Naive thymus-derived CD4-positive, alpha-beta T cell (primary cell): ENCODE results near the gene MEI1. TPM values are rescaled to one million over a fixed set of nuclear protein-coding genes. Genes with fewer than 3 reads are reported as not detected.
A peak's percentile ranks its signal among the peaks of the same experiment; 100 is the strongest.

Experiments
- ATAC-seq: fragments of 150-1000 bp; cut with Tn5 transposase; 2 replicates; pipeline ENCODE4 v1.10.0; 2021; ENCODE audit warnings: mild to moderate bottlenecking, moderate library complexity
- CTCF ChIA-PET: fragments of 350-600 bp; sonication (Branson Sonifier 250); formaldehyde crosslinking; loops from one replicate; lab custom pipeline; 2021; ENCODE audit warnings: antibody characterized with exemption; lab: Charles Lee
- POLR2A ChIA-PET: fragments of 350-600 bp; sonication (Branson Sonifier 250); formaldehyde crosslinking; loops from one replicate; lab custom pipeline; 2021; ENCODE audit warnings: antibody characterized with exemption, inconsistent platforms; lab: Charles Lee
- DNase-seq, 9 donors: peaks; one replicate each; pipeline versions ENCODE4 v3.0.0 to v3.0.0-alpha.2; 2020 to 2022; ENCODE audit warnings: mixed read lengths in 1 of 9
- H3K27ac ChIP-seq: one replicate; pipeline ENCODE4 v1.7.0; 2013; ENCODE audit warnings: mild to moderate bottlenecking, low read depth, low read length, moderate library complexity
- H3K27me3 ChIP-seq, 2 donors: one replicate each; pipeline ENCODE4 v1.7.0; 2013; ENCODE audit warnings: low read length in 2 of 2, mild to moderate bottlenecking in 2 of 2, moderate library complexity in 2 of 2; ENCODE audit not compliant: control insufficient read depth in 2 of 2, insufficient read depth in 2 of 2
- H3K36me3 ChIP-seq, 3 experiments: 1 replicate in 2 of 3; 2 replicates in 1 of 3; pipeline ENCODE4 v1.7.0; 2013; ENCODE audit warnings: low read length in 3 of 3, mild to moderate bottlenecking in 3 of 3, moderate library complexity in 1 of 3; ENCODE audit not compliant: insufficient read depth in 3 of 3, control insufficient read depth in 2 of 3
- H3K4me1 ChIP-seq, 2 donors: one replicate each; pipeline ENCODE4 v1.7.0; 2013; ENCODE audit warnings: low read length in 2 of 2, mild to moderate bottlenecking in 2 of 2, moderate library complexity in 1 of 2; ENCODE audit not compliant: control insufficient read depth in 2 of 2, insufficient read depth in 2 of 2
- H3K4me3 ChIP-seq: 2 replicates; pipeline ENCODE4 v1.7.0; 2013; ENCODE audit warnings: mild to moderate bottlenecking, low read length
- H3K9me3 ChIP-seq, 3 experiments: 1 replicate in 2 of 3; 2 replicates in 1 of 3; pipeline ENCODE4 v1.7.0; 2013; ENCODE audit warnings: low read length in 3 of 3; ENCODE audit not compliant: control insufficient read depth in 2 of 3
- H3K27ac Mint-ChIP-seq, 9 donors: one replicate each; pipeline ENCODE4 v1.8.0; 2020 to 2022; ENCODE audit warnings: mixed read lengths in 9 of 9, mild to moderate bottlenecking in 8 of 9, moderate library complexity in 5 of 9, inconsistent platforms in 2 of 9
- H3K27me3 Mint-ChIP-seq, 5 donors: one replicate each; pipeline ENCODE4 v1.8.0; 2021 to 2022; ENCODE audit warnings: mixed read lengths in 5 of 5, mild to moderate bottlenecking in 1 of 5
- H3K36me3 Mint-ChIP-seq, 5 donors: one replicate each; pipeline ENCODE4 v1.8.0; 2020 to 2022; ENCODE audit warnings: mixed read lengths in 5 of 5, mild to moderate bottlenecking in 3 of 5, inconsistent platforms in 1 of 5
- H3K4me1 Mint-ChIP-seq, 7 donors: one replicate each; pipeline ENCODE4 v1.8.0; 2020 to 2022; ENCODE audit warnings: mixed read lengths in 7 of 7, mild to moderate bottlenecking in 3 of 7, inconsistent platforms in 1 of 7
- H3K4me3 Mint-ChIP-seq, 10 donors: one replicate each; pipeline ENCODE4 v1.8.0; 2020 to 2022; ENCODE audit warnings: mild to moderate bottlenecking in 10 of 10, mixed read lengths in 10 of 10, moderate library complexity in 6 of 10, inconsistent platforms in 2 of 10
- H3K9me3 Mint-ChIP-seq, 11 donors: one replicate each; pipeline ENCODE4 v1.8.0; 2020 to 2022; ENCODE audit warnings: mixed read lengths in 11 of 11, mild to moderate bottlenecking in 4 of 11, inconsistent platforms in 1 of 11, moderate library complexity in 1 of 11
- intact Hi-C, 2 donors: fragments of 100-400 bp; cut with micrococcal nuclease; formaldehyde crosslinking; loops; one replicate each; pipeline ENCODE4 v1.15.1; 2023
- polyA plus RNA-seq, 2 donors: library from polyadenylated mRNA; unstranded; fragments of 300-500 nt; fragmentation: Illumina TruSeq; gene quantifications; one replicate each; pipeline ENCODE4 v1.2.3, GENCODE V29; 2021
- total RNA-seq, 6 experiments: library from RNA in 5 of 6; stranded (reverse) in 5 of 6; gene quantifications; 1 replicate in 5 of 6; 2 replicates in 1 of 6; pipeline ENCODE4 v1.2.3 and lab custom pipeline; 2021 to 2026

Gene MEI1
- total and polyA plus RNA-seq, 7 experiments from 2014 or later: 40.4 to 112 (median 64.7) TPM

GRCh38 chr22:41709341-41709740, 10.0 kb downstream of the MEI1 start:
- intact Hi-C loops: no loop called here
- Mint-ChIP-seq H3K4me1 (no peaks in the 10 kb centered on the region), H3K36me3 (no peaks in the 10 kb centered on the region), H3K27ac (no peak overlapping the region), H3K9me3 (no peaks in the 10 kb centered on the region), H3K27me3 (peaks cover 0 to 17% (median 0%) of the 10 kb centered on the region in 5 donors), H3K4me3 (no peak overlapping the region)
- Histone ChIP-seq H3K9me3 (no peaks in the 10 kb centered on the region), H3K27me3 (no peaks in the 10 kb centered on the region), H3K27ac (no peak overlapping the region), H3K36me3 (no peaks in the 10 kb centered on the region), H3K4me3 (no peak overlapping the region), H3K4me1 (no peaks in the 10 kb centered on the region)
- DNase-seq (no peak), ATAC-seq (no peak)
- POLR2A ChIA-PET: no interaction called here
- CTCF ChIA-PET: no interaction called here

DNA sequence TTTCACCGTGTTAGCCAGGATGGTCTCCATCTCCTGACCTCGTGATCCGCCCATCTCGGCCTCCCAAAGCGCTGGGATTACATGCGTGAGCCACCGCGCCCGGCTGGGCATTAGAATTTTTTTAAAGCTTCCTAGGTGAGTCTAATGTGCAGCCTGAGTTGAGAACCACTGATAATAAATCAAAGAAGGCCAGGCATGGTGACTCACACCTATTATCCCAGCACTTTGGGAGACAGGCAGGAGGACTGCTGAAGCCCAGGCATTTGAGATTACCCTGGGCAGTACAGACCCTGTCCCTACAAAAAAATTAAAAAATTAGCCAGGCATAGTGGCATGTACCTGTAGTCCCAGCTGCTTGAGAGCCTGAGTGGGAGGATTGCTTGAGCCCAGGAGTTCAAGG, 13.7 kb downstream of the MEI1 start:
- ChIA-PET POLR2A (interaction anchor here (0.6 kb wide), 1 partner anchor 323 kb away, joined by 3 read pairs; no protein-coding TSS in a partner anchor), CTCF (no interaction called here)
- Mint-ChIP-seq H3K27me3 (peaks cover 0 to 13% (median 0%) of the 10 kb centered on the region in 5 donors), H3K9me3 (no peaks in the 10 kb centered on the region), H3K36me3 (no peaks in the 10 kb centered on the region), H3K27ac (no peak overlapping the region), H3K4me3 (no peak overlapping the region), H3K4me1 (no peaks in the 10 kb centered on the region)
- no peaks in the 10 kb centered on the region for H3K27me3 ChIP-seq
- no peaks in the 10 kb centered on the region for H3K9me3 ChIP-seq
- H3K4me1 ChIP-seq: no peaks in the 10 kb centered on the region
- H3K4me3 ChIP-seq: no peak overlapping the region
- no peak for DNase-seq
- no peak overlapping the region for H3K27ac ChIP-seq
- H3K36me3 ChIP-seq: no peaks in the 10 kb centered on the region
- intact Hi-C loops: no loop called here
- no peak for ATAC-seq

DNA sequence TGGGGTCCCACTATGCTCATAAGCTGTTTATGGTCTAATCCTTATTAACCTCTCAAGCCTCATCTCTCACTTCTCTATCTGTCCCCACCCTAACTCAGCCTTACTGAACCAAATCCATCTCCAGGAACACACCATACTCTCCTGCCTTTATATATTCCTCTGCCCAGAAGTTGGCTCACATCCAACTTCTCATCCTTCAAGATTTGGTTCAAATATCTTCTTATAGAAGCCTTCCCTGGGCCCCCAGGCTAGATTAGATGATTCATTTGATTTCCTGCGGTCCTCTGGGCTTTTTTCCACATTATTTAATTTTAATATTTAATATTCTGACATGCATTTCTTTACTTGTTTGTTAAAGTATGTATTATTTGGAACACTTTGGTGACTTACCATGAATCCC, 23.2 kb downstream of the MEI1 start:
- Mint-ChIP-seq H3K9me3 (no peaks in the 10 kb centered on the region), H3K27me3 (peaks cover 0 to 7% (median 0%) of the 10 kb centered on the region in 5 donors), H3K27ac (no peak overlapping the region), H3K36me3 (no peaks in the 10 kb centered on the region), H3K4me1 (no peaks in the 10 kb centered on the region), H3K4me3 (no peak overlapping the region)
- ChIA-PET POLR2A (interaction anchor here (0.6 kb wide), 1 partner anchor 156 kb away, joined by 4 read pairs; no protein-coding TSS in a partner anchor), CTCF (interaction anchor here (0.7 kb wide), 1 partner anchor 24 kb away, joined by 3 read pairs; no protein-coding TSS in a partner anchor)
- Histone ChIP-seq H3K9me3 (no peaks in the 10 kb centered on the region), H3K27me3 (no peaks in the 10 kb centered on the region), H3K27ac (no peak overlapping the region), H3K4me1 (no peaks in the 10 kb centered on the region), H3K4me3 (no peak overlapping the region), H3K36me3 (no peaks in the 10 kb centered on the region)
- intact Hi-C loops: no loop called here
- ATAC-seq: no peak
- DNase-seq: no peak

- H3K9me3 Mint-ChIP-seq: no peaks in the 10 kb centered on the region
- Histone ChIP-seq H3K27ac (no peak overlapping the region), H3K4me3 (no peak overlapping the region), H3K27me3 (no peaks in the 10 kb centered on the region), H3K36me3 (no peaks in the 10 kb centered on the region), H3K9me3 (no peaks in the 10 kb centered on the region), H3K4me1 (no peaks in the 10 kb centered on the region)
- H3K27me3 Mint-ChIP-seq: peaks cover 0 to 15% (median 0%) of the 10 kb centered on the region in 5 donors
- no peak overlapping the region for H3K4me3 Mint-ChIP-seq
- no peak for DNase-seq
- CTCF ChIA-PET: interaction anchor here (0.7 to 1.8 kb wide), 2 partner anchors 28 to 37 kb away, joined by 3 to 5 read pairs; no protein-coding TSS in a partner anchor
- H3K36me3 Mint-ChIP-seq: no peaks in the 10 kb centered on the region
- POLR2A ChIA-PET: interaction anchor here (0.6 kb wide), 1 partner anchor 132 kb away, joined by 4 read pairs; no protein-coding TSS in a partner anchor
- H3K4me1 Mint-ChIP-seq: no peaks in the 10 kb centered on the region
- H3K27ac Mint-ChIP-seq: peak overlapping the region in 2 of 9 donors; percentile 46 to 59
- ATAC-seq: no peak
- intact Hi-C loops: no loop called here
Measured at GRCh38 chr22:41725510-41726110, 26.3 kb downstream of the MEI1 start.

DNA sequence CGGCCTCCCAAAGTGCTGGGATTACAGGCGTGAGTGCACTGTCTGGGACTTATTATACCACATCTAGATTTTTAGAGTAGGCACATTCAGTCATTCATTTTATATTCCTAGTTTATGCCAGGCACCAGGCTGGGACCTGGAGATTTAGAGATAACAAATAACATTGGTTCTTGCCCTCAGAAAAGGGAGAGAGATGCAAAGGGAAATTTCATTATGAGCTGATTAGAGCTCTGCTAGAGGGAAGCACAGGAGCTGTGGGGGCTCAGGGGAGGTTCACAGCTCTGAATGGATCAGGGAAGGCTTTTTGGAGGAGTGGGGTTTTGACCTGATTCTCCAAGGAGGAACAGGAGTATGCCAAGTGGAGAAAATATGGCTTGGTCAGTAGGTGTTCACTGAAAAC, 32.3 kb downstream of the MEI1 start:
- intact Hi-C loops: no loop called here
- Mint-ChIP-seq H3K36me3 (no peaks in the 10 kb centered on the region), H3K27ac (no peak overlapping the region), H3K9me3 (no peaks in the 10 kb centered on the region), H3K27me3 (peaks cover 0 to 17% (median 0%) of the 10 kb centered on the region in 5 donors), H3K4me1 (no peaks in the 10 kb centered on the region), H3K4me3 (no peak overlapping the region)
- Histone ChIP-seq H3K4me3 (no peak overlapping the region), H3K27ac (no peak overlapping the region), H3K27me3 (no peaks in the 10 kb centered on the region), H3K9me3 (no peaks in the 10 kb centered on the region), H3K4me1 (no peaks in the 10 kb centered on the region), H3K36me3 (no peaks in the 10 kb centered on the region)
- CTCF ChIA-PET: no interaction called here
- ATAC-seq (no peak), DNase-seq (no peak)
- POLR2A ChIA-PET: interaction anchor here (0.5 kb wide), 1 partner anchor 121 kb away, joined by 4 read pairs; no protein-coding TSS in a partner anchor

- Histone ChIP-seq H3K27ac (no peak overlapping the region), H3K27me3 (no peaks in the 10 kb centered on the region), H3K9me3 (no peaks in the 10 kb centered on the region), H3K4me1 (no peaks in the 10 kb centered on the region), H3K36me3 (no peaks in the 10 kb centered on the region), H3K4me3 (no peak overlapping the region)
- Mint-ChIP-seq H3K9me3 (no peaks in the 10 kb centered on the region), H3K4me1 (no peaks in the 10 kb centered on the region), H3K4me3 (no peak overlapping the region), H3K36me3 (no peaks in the 10 kb centered on the region), H3K27me3 (peaks cover 0 to 14% (median 0%) of the 10 kb centered on the region in 5 donors), H3K27ac (no peak overlapping the region)
- DNase-seq (no peak), ATAC-seq (no peak)
- ChIA-PET POLR2A (interaction anchor here (0.5 kb wide), 1 partner anchor 120 kb away, joined by 4 read pairs; no protein-coding TSS in a partner anchor), CTCF (no interaction called here)
- intact Hi-C loops: no loop called here
Measured at GRCh38 chr22:41732096-41732772, 32.9 kb downstream of the MEI1 start.
